Fibroblast of the aortic adventitia (primary cell): ENCODE results near the gene PEX5L. TPM values are rescaled to one million over a fixed set of nuclear protein-coding genes. Genes with fewer than 3 reads are reported as not detected.

Experiments used
- DNase-seq: peaks from one replicate; pipeline ENCODE4 v3.0.0-alpha.2; 2010; ENCODE audit warnings: low read depth
- H3K4me3 ChIP-seq: 2 replicates; pipeline ENCODE4 v1.5.1; 2011; ENCODE audit warnings: low read depth, mild to moderate bottlenecking, control low read depth, low read length, moderate library complexity
- CTCF ChIP-seq: IDR thresholded peaks from 2 replicates; pipeline ENCODE4 v1.5.1; 2011; ENCODE audit warnings: mild to moderate bottlenecking, low read length, control low read depth, inconsistent platforms; ENCODE audit not compliant: insufficient read depth
- total RNA-seq: library from RNA; depleted of rRNA; stranded (reverse); fragments of >200 nt; gene quantifications from 2 replicates; pipeline ENCODE4 v1.2.3, GENCODE V29; 2012; ENCODE audit warnings: low replicate concordance

The PEX5L gene
- total RNA-seq, 1 donor, result 0.27 TPM

GRCh38 chr3:179865861-179866505 lies 170.8 kb downstream of the PEX5L start:
- H3K4me3 ChIP-seq, result no peak overlapping the region
- no peak for DNase-seq
- TF ChIP-seq CTCF, result no peak

- no peak overlapping the region for H3K4me3 ChIP-seq
- TF ChIP-seq CTCF, result no peak
- no peak for DNase-seq
These were observed 174.8 kb downstream of the PEX5L start for GRCh38 chr3:179861953-179862352.

GRCh38 chr3:179861292-179861691 lies 175.4 kb downstream of the PEX5L start:
- DNase-seq, result no peak
- TF ChIP-seq CTCF, result no peak
- H3K4me3 ChIP-seq, result no peak overlapping the region

GRCh38 chr3:179860275-179861107 lies 176.2 kb downstream of the PEX5L start:
- DNase-seq, result no peak
- no peak for TF ChIP-seq CTCF
- H3K4me3 ChIP-seq, result no peak overlapping the region

- TF ChIP-seq CTCF, result no peak
- H3K4me3 ChIP-seq, result no peak overlapping the region
- DNase-seq, result peak; percentile 88
These were observed 183.6 kb downstream of the PEX5L start for GRCh38 chr3:179853176-179853575.

GRCh38 chr3:179852142-179852905 lies 184.4 kb downstream of the PEX5L start:
- no peak for TF ChIP-seq CTCF
- peak; percentile 45 for DNase-seq
- no peak overlapping the region for H3K4me3 ChIP-seq
